ENCODE measurements around the gene SCLY. TPM values are rescaled to one million over a fixed set of nuclear protein-coding genes. Genes with fewer than 3 reads are reported as not detected.

SCLY gene
- total and polyA plus RNA-seq, 2 experiments from 2014 or later = 12.7 to 21.1 TPM

GRCh38 chr2:238027058-238027457 lies 33.7 kb upstream of the SCLY start:
- H4K20me1 ChIP-seq (ENCODE audit: insufficient read depth, poor library complexity, severe bottlenecking) = no peaks in the 10 kb centered on the region
- H3K9me3 ChIP-seq (ENCODE audit: low read depth) = no peaks in the 10 kb centered on the region
- no peaks in the 10 kb centered on the region for H3K4me1 ChIP-seq (ENCODE audit: insufficient read depth)
- no peak overlapping the region for H3K27ac ChIP-seq
- TF ChIP-seq CTCF (IDR thresholded peaks at IDR 0.05; ENCODE audit: poor library complexity) (no peak), EZH2 (IDR thresholded peaks at IDR 0.05; ENCODE audit: borderline replicate concordance) (no peak), EZH2phosphoT487 (IDR thresholded peaks at IDR 0.05; ENCODE audit: low read depth, severe bottlenecking, unreplicated experiment) (no peak)
- H3K79me2 ChIP-seq = no peaks in the 10 kb centered on the region
- DNase-seq (ENCODE audit: low spot score) = no peak
- H3K9me2 ChIP-seq (replicated peaks; ENCODE audit: insufficient read depth) = no peaks in the 10 kb centered on the region
- no peak overlapping the region for H3K4me2 ChIP-seq
- H2AFZ ChIP-seq = no peak overlapping the region
- no peaks in the 10 kb centered on the region for H3K36me3 ChIP-seq (replicated peaks; ENCODE audit: insufficient read depth, low read depth)
- H3K4me3 ChIP-seq = no peak overlapping the region
- no peaks in the 10 kb centered on the region for H3K27me3 ChIP-seq
- WGBS (ENCODE audit: low lambda C conversion rate, missing lambda C conversion rate) = 94% methylated on average over 4 of the region's 4 CpGs

DNA sequence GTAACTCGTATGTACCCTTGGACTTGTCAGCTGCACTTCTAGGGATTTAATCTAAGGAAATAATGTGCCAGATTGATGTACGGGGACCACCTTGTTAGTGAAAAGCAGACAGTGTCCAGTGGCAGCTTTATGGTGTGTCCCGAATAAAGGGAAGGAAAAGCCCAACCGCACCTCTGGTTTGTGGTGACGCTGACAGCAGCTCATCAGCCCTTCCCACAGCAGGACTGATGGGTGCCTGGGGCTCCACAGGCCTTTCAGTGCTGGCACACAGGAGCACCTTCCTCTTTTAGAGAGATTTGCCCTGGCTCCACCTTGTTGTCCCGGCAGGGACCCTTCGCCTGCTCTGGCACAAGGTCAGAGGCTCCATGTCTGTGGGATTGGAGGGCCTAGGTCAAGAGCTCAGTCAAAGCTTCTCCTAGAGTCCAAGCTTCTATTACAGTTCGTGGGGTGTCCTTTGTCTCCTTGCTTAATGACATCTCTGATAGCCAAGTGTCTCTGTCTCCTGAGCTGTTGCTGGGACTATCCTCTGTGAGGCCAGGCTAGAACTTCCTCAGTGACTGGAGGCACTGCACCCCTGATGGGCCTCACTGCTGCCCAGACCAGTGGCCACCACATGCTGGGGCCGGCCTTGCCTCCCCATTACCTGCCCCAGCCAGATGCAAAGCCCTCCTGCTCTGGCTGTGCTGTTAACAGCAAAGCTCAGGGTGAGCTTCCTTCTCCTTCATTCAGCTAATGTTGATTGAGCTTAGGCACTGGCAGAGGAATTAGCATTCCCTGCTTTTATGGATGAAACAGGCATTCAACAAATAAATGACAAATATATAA lies 33.0 kb upstream of the SCLY start:
- H3K79me2 ChIP-seq = no peaks in the 10 kb centered on the region
- H4K20me1 ChIP-seq (ENCODE audit: insufficient read depth, poor library complexity, severe bottlenecking) = no peaks in the 10 kb centered on the region
- no peaks in the 10 kb centered on the region for H3K36me3 ChIP-seq (replicated peaks; ENCODE audit: insufficient read depth, low read depth)
- no peaks in the 10 kb centered on the region for H3K9me3 ChIP-seq (ENCODE audit: low read depth)
- H3K4me2 ChIP-seq = no peak overlapping the region
- no peak overlapping the region for H3K4me3 ChIP-seq
- no peak overlapping the region for H2AFZ ChIP-seq
- no peaks in the 10 kb centered on the region for H3K27me3 ChIP-seq
- TF ChIP-seq EZH2phosphoT487 (IDR thresholded peaks at IDR 0.05; ENCODE audit: low read depth, severe bottlenecking, unreplicated experiment) = no peak
- TF ChIP-seq CTCF (IDR thresholded peaks at IDR 0.05; ENCODE audit: poor library complexity) = no peak
- no peak for TF ChIP-seq EZH2 (IDR thresholded peaks at IDR 0.05; ENCODE audit: borderline replicate concordance)
- H3K9me2 ChIP-seq (replicated peaks; ENCODE audit: insufficient read depth) = no peaks in the 10 kb centered on the region
- no peak overlapping the region for H3K27ac ChIP-seq
- no peak for DNase-seq (ENCODE audit: low spot score)
- no peaks in the 10 kb centered on the region for H3K4me1 ChIP-seq (ENCODE audit: insufficient read depth)
- 89% methylated on average over 9 of the region's 9 CpGs for WGBS (ENCODE audit: low lambda C conversion rate, missing lambda C conversion rate)

GRCh38 chr2:238029853-238030252 lies 30.9 kb upstream of the SCLY start:
- Histone ChIP-seq H3K4me2 (no peak overlapping the region), H4K20me1 (ENCODE audit: insufficient read depth, poor library complexity, severe bottlenecking) (no peaks in the 10 kb centered on the region), H2AFZ (no peak overlapping the region), H3K4me1 (ENCODE audit: insufficient read depth) (no peaks in the 10 kb centered on the region), H3K27ac (no peak overlapping the region), H3K9me2 (replicated peaks; ENCODE audit: insufficient read depth) (no peaks in the 10 kb centered on the region), H3K9me3 (ENCODE audit: low read depth) (no peaks in the 10 kb centered on the region), H3K79me2 (no peaks in the 10 kb centered on the region), H3K4me3 (no peak overlapping the region), H3K36me3 (replicated peaks; ENCODE audit: insufficient read depth, low read depth) (no peaks in the 10 kb centered on the region), H3K27me3 (no peaks in the 10 kb centered on the region)
- no peak for DNase-seq (ENCODE audit: low spot score)
- WGBS (ENCODE audit: low lambda C conversion rate, missing lambda C conversion rate) = 98% methylated on average over 3 of the region's 3 CpGs
- TF ChIP-seq CTCF (IDR thresholded peaks at IDR 0.05; ENCODE audit: poor library complexity) = no peak
- no peak for TF ChIP-seq EZH2phosphoT487 (IDR thresholded peaks at IDR 0.05; ENCODE audit: low read depth, severe bottlenecking, unreplicated experiment)

Measured in hepatocyte (in vitro differentiated cells).